ENCODE data around the gene MAPT.
"Not testable (repeated sequence)": the region's sequence is repeated elsewhere in the genome, so short reads cannot be mapped to it uniquely, and the experiment has no call there.

MAPT gene

DNA sequence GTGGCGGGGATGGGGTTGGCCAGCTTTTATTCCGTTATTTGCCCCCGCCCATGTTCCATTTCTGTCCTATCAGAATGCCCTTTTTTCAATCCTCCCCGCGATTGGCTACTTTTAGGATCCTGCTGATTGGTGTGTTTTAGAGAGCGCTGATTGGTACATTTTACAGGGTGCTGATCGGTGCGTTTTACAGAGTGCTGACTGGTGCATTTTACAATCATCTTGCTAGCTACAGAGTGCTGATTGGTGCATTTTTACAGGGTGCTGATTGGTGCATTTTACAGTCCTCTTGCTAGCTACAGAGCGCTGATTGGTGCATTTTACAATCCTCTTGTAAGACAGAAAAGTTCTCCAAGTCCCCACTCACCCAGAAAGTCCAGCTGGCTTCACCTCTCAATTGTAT is 32.2 kb upstream of the MAPT start:
- DNase-seq (ENCODE audit: low read depth) = not testable (repeated sequence)

DNA sequence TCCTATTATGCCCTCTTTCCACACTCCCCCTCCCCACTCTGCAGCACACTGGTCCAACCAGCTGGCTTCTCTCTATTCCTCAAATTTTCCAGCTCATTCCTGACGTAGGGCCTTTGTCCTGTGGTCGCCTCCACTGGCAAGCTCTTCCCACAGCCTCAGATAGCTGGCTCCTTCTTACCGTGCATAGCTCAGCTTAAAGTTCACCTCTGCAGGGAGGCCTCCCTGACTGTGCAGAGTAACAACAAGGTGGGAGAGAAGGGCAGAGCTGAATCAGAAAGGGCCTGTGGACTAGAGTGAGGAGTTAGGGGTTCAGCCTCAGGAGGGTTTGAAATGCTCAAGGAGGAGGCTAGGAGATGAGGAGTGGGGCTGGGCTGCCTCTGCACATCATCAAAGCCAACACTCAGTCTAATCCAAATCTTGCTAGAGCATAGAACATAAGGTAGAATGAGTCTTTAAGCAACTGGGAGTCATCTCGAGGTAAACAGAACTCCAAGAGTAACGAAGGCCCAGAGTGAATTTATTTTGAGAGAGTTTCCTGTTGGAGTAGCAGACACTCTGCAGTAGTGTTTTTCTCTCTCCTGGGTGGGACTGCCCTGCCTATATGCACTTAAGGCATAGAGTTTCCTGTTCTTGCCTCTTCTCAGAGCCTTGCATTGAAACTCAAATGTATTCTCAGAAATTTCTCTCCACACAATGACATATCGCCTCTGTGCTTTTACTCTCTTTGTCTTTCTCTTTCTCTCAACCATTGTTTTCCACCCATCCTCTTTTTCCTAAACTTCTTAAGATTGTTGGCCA is 30.3 kb upstream of the MAPT start:
- DNase-seq (ENCODE audit: low read depth) = no peak

DNA sequence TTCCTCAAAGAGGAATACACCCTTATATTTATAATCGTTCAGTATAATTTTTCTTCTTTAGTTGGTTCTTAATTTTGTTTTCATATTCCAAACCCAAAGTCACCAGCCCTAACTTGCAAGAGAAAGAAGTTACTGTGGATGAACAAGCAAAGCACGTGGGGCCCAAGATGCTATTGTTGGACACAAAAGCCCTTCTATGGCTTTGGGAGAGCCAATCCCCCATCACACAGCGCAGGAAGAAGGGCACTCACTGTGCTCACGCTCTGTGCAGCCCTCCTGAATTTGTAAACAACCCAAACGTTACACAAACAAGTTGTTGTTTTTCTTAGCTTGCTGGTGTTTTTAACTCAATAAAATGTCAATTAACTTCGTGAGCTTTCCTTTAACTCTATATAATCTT is 27.2 kb upstream of the MAPT start:
- DNase-seq (ENCODE audit: low read depth) = no peak

DNA sequence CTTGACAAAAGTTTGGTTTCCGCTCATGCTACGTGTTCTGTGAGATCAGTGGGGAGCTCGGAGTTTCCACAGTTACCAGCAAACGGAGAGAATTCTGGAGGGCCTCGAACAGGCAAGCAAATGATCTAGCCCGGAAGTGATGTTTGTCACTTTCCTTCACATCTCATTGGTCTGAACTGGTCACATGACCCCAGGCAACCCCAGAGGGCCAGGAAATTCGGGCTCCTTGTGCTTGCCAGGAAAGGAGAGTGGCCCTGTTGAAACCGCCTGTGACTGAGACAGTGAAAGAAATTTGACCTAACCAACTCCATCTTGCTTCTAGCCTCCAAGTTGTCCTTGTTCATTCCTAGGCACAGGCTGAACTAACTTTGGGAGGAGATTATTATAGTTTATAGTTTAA is 26.7 kb upstream of the MAPT start:
- no peak for DNase-seq (ENCODE audit: low read depth)

DNA sequence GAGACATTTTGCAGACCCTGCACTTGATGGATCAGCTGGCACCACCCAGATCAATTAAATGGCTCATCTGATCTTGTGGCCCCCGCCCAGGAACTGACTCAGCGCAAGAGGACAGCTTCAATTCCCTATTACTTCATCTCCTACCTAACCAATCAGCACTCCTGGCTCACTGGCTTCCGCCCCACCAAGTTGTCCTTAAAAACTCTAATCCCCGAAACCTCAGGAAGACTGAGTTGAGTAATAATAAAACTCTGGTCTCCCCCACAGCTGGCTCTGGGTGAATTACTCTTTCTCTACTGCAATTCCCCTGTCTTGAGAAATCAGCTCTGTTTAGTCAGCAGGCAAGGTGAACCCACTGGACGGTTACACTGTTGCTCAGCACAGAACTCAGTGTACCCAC is 26.1 kb upstream of the MAPT start:
- no peak for DNase-seq (ENCODE audit: low read depth)

DNA sequence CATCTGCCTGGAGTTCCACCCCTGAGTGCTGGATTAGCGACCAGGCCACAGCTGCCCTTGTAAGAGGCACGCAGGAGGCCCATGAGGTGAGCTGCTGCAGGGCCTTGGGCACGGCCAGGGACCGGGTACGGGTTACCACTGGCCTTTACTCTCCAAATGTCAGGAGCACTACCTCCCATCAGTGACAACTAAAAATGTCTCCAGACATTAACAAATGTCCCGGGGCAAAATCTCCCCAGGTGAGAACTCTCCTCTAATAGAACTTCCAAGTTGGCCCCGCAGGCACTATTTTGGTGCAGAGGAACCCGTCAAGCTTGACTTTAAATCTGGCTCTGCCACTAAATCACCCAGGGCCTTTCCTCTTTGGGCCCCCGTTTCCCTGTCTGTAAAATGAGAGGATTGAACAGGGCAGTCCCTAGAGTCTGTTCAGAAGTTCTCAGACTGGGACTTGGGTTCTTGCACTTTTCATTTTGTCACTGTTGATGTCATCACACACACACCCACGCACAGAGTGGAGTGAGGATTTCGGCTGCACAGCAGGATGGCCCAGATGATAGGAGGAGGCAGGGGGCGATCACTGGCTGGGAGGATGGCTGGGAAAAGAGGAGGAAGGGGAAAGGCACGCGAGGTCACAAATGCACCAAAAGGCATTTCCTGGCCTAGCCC is 24.5 kb upstream of the MAPT start:
- no peak for DNase-seq (ENCODE audit: low read depth)

DNA sequence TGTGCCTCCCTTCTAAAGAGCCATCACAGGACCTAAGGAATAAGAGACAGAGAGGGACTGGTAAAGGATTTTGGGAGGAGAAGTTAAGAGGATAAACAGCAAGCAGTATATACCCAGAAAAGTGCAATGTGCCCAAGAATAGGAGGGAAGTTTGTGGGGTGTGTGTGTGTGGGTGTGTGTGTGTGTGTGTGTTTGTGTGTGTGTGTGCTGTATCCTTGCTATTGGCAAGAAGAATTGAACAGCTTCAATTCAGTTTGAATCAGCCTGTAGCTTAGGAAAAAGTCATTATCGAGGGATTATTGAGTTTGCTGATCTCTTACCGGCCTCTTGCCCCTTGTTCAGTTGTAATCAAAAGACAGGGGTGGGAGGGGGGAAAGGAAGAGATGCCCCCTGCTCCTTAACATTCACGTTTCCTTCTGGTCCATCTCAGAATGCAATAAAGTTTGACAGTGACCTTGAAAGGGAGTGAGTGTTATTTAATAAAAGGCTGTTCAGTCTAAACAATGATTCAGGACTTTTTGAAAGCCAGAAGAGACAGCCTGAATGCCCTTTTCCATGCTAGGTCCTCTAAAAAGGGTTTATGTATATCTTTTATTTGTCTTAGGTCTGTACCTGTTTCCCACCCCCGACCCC is 23.9 kb upstream of the MAPT start:
- no peak for DNase-seq (ENCODE audit: low read depth)

DNA sequence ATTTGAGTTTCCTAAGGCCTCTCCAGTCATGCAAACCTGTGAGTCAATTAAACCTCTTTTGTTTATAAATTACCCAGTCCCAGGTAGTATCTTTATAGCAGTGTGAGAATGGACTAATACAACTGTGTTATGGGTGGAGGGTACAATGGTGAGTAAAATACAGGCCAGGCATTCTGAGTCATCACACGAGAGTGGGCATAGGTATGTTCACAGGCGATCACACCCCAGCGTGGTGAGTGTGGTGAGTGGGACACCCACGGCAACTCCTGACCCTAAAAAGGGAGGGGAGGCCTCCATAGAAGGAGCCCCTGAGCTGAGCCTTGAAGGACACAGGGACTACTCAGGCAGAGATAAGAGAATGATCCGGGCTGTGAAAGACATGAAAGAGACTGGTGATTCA is 22.6 kb upstream of the MAPT start:
- no peak for DNase-seq (ENCODE audit: low read depth)

DNA sequence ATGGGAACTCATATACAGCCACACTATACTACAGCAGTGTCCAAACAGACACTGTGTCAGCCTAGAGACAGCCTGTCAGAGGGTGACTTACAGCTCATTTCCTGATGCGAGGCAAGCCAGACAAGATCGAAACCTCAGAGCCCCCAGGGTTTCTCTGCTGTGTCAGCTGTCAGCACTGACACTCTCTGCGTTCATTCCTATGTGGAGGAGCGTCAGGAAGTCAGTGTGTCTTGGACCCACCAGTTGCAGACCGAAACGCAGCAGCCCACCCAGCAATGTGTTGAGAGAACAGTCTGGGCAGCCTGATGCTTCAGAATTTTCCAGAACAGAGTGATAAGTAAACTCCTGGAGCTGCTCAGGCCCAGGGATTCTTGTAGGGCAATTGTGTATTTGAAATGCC is 20.6 kb upstream of the MAPT start:
- DNase-seq (ENCODE audit: low read depth) = peak; percentile 22

DNA sequence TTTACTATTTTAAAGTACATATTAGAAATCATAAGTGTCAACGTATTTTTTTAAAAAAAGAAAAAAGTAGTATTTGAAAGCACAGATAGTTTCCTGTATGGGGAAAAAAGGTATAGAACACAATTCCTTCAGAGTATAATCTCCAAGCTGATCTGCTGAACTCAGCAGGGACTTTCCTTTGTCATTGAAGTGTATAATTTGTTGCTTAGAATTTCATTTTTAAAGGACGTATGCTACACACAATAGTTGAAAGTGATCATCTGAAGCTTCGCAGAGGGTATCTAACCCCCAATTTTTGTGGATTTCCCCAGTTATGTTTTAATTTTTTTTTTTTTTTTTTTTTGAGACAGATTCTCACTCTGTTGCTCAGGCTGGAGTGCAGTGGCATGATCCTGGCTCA is 20.2 kb upstream of the MAPT start:
- DNase-seq (ENCODE audit: low read depth) = no peak

DNA sequence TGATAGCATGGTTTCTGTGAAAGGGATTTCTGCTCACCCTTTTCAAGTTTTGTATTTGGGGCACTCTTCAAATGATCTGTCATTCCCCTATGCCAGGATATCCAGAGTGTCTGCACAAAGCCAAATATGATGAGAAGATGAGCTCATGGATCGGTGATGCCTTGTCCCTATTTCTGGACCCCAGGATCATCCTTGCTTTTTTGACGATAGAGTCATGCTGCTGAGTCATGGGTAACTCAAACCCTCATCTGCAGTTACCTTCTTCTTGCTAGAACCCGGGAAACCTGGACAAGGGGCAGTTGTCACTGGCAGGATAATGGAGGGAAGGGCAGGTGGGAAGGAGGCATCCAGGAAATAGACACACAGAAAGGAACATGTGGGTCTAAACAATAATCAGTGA is 17.8 kb upstream of the MAPT start:
- no peak for DNase-seq (ENCODE audit: low read depth)

DNA sequence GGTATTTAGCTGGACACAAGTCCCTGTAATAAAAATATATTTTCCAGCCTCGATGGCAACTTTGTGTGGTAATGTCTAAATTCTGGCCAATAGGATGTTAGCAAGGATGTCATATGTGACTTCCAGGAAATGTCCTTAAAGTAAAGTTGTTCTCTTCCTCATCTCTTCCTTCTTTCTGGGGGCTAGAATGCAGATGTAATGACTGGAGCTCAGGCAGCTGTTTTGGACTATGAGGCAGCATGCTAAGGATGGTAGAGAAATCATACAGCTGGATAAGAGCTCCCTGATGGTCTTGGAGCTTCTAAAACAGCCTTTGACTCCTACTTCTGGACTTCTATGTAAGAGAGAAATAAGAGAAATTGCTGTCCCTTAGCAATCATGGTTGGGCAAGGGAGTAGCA is 16.9 kb upstream of the MAPT start:
- no peak for DNase-seq (ENCODE audit: low read depth)

DNA sequence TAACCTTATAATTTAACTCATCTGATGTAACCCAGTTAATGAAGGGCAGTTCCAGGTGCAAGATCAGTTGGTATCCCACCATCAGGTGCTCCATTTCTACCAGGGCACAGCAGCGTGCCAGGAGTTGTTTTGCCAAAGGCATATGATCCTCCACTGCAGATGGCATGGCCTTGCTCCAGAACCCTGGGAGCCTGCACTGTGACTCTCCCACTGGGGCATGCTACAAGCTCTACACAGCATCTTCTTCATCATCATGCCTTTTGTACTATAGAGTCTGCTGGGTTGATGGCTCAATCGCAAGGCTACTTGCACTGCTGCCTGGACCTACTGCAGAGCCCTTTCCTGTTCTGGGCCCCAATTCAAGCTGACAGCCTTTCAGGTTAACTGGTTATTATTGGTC is 11.3 kb upstream of the MAPT start:
- DNase-seq (ENCODE audit: low read depth) = no peak

DNA sequence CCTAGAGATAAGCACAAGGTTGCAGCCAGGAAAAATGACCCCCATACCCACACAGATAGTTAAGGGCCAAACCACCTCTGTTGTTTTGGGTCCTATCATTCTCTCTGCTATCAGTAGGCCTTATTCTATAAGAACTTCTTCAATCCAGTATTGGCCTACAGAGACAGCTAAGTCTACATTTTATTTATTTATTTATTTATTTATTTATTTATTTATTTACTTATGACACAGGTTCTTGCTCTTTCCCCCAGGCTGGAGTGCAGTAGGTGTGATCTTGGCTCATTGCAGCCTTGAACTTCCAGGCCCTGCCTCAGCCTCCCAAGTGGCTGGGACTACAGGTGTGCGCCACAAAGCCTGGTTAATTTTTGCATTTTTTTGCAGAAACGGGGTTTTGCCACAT is 7.5 kb upstream of the MAPT start:
- DNase-seq (ENCODE audit: low read depth) = no peak

DNA sequence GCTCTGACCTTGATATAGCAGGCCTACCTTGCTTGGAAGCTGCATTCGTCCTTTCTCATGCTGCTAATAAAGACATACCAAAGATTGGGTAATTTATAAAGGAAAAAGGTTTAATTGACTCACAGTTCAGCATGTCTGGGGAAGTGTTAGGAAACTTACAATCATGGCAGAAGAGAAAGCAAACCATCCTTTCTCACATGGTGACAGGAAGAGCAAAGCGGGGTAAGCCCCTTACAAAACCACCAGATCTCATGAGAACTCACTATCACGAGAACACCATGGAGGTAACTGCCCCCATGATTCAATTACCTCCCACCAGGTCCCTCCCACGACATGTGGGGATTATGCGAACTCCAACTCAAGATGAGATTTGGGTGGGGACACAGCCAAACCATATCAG is 6.0 kb upstream of the MAPT start:
- DNase-seq (ENCODE audit: low read depth) = no peak

DNA sequence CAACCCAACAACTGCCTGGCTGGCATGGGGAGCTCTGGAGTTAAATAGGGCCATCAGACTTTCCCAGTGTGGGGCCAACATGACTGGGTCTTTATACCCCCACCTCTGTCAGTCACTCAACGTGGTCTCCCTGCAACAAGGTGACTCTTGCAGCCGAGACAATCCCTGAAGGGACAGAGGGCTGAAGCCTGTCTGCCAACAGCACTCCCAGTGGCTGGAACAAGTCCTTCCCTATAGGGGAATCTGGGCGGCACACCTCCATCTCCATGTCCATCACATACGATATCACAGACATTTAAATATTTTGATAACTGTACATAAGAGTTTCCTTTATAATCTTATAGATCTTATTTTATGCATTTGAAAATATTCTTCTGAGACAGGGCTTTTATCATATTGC is 4.8 kb upstream of the MAPT start:
- DNase-seq (ENCODE audit: low read depth) = no peak

DNA sequence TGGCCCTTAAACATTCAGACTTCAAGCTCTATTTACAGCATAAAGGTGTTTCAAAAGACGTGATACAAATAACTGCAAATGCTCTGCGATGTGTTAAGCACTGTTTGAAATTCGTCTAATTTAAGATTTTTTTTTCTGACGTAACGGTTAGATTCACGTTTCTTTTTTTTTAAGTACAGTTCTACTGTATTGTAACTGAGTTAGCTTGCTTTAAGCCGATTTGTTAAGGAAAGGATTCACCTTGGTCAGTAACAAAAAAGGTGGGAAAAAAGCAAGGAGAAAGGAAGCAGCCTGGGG is 681 bp upstream of the MAPT start:
- DNase-seq (ENCODE audit: low read depth) = no peak

DNA sequence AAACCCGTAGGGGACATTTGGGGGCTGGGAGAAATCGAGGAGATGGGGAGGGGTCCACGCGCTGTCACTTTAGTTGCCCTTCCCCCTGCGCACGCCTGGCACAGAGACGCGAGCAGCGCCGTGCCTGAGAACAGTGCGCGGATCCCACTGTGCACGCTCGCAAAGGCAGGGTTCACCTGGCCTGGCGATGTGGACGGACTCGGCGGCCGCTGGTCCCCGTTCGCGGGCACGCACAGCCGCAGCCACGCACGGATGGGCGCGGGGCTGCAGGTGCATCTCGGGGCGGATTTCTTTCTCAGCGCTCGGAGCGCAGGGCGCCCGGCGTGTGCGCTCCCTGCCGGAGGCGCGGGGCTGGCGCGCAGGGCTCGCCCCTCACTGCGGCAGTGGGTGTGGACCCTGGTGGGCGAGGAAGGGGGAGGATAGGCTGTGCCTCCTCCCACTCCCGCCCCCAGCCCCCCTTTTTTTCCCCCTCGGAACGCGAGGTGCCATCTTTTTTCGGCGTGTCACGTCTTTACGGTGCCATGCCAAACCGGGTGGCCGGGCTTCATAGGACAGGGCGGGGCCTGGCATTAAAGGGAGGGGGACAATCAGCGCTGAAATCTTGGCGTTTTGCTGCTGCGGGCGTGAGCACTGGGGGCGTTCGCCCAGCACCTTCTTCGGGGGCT is 1.1 kb downstream of the MAPT start:
- DNase-seq (ENCODE audit: low read depth) = peak; percentile 26

DNA sequence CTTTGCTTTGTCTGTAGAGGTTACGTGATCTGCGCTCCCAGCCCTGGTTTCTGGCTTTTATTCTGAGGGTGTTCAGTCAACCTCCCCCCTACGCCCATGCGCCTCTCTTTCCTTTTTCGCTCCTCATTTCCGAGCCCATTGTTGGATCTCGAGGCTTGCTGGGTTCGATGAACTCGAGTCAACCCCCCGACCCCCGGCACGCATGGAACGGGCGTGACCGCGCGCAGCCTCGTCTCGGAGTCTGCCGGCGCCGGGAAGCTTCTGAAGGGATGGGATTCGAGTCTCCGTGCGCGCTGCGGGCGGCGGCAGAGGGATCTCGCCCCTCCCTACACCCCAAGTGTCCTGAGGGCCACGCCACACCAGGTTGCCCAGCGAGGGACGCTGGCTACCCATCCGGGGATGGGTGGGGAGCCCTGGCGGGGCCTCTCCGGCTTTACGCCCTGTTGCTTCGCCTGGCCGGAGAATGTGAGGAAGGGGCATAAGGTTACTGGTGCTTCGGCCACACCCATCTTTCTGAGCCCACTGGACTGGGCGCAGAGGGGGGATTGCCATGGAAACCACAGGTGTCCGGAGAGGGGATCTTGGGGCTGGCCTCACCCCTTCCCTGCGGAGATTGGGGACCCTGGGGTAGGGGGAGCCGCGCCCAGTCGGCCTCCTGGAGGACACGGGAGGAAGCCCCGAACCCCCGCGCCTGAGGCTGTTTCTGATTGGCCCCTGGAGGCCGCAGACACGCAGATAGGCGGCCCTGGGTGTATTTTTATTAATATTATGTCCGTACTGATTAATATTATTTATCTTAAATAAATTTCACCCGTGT is 1.8 kb downstream of the MAPT start:
- no peak for DNase-seq (ENCODE audit: low read depth)

DNA sequence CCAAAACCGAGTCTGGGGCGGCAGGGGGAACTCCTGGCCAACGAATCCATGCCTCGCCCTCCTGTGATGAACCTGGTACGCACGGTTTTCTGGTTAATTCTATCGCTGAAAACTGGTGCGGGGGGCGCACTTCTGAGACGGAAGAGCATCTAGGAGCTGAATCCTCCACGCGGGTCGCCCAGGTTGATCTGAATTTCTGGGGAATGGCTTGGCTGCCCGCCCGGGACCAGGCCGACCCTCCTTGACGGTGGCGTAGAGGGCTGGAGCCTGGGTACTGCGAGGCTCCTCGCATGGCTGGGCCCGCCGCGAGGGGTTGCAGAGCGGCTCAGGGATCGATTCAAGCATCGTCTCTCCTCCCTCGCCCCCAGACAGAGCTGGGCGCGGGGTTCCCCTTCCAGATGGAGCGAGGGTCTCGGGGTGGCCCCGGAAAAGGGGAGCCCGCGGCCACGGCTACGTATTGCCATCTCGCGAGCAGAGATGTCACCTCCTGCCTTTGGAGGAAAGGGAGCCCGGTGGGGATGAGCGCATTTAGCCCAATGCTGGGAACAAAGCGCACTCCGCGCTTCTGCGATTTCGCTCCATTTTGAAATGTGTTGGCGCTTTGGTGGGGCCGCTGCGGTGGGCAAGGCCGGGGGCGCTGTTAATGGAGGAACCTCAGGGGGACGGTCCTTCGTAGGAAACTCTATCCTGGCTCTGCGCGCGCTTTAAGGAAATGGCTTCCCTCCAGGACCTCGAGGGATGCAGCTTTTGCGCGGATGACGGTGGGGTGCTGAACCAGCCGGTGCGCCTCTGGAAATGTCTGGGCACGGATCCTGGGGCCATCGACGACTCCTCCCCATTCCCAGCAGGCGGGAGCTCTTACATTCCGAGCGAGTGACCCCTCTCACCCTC is 2.7 kb downstream of the MAPT start:
- DNase-seq (ENCODE audit: low read depth) = no peak

DNA sequence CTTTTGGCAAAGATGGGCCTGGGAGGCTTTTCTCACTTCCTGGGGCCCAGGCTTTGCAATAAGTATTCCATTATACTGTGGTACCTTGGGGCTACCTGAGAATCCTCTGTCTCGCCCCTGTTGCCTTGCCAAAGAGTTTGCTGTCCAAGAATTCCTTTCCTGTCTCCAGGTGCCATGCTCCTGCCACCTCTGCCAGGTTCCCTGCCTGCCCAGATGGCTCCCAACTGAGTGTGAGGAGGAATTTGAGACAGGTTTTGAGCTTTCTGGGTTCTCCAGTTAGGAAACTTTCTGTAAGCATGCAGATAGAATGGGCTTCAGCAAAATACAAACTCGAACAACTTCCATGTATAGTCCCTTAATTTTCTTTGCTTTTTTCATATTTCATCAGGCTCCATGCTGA is 5.8 kb downstream of the MAPT start:
- DNase-seq (ENCODE audit: low read depth) = no peak

All from T follicular helper cell (primary cell).